WI38 (cell line): ENCODE data around the gene PREB.

Experiments
- H3K4me3 ChIP-seq: 2 replicates; pipeline ENCODE4 v1.5.1; 2011; ENCODE audit warnings: low read depth, mild to moderate bottlenecking, control low read depth, low read length
- TF ChIP-seq, protein P1 (sequence below): IDR thresholded peaks from 2 replicates; pipeline ENCODE4 v1.5.1; 2012; ENCODE audit warnings: low read depth, mild to moderate bottlenecking, control low read depth, low read length

Gene PREB

GRCh38 chr2:27160191-27160590, 25.8 kb upstream of the PREB start:
- no peak overlapping the region for H3K4me3 ChIP-seq

GRCh38 chr2:27159271-27159670, 24.8 kb upstream of the PREB start:
- no peak overlapping the region for H3K4me3 ChIP-seq
- TF ChIP-seq, protein P1, sequence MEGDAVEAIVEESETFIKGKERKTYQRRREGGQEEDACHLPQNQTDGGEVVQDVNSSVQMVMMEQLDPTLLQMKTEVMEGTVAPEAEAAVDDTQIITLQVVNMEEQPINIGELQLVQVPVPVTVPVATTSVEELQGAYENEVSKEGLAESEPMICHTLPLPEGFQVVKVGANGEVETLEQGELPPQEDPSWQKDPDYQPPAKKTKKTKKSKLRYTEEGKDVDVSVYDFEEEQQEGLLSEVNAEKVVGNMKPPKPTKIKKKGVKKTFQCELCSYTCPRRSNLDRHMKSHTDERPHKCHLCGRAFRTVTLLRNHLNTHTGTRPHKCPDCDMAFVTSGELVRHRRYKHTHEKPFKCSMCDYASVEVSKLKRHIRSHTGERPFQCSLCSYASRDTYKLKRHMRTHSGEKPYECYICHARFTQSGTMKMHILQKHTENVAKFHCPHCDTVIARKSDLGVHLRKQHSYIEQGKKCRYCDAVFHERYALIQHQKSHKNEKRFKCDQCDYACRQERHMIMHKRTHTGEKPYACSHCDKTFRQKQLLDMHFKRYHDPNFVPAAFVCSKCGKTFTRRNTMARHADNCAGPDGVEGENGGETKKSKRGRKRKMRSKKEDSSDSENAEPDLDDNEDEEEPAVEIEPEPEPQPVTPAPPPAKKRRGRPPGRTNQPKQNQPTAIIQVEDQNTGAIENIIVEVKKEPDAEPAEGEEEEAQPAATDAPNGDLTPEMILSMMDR, result no peak

More at GRCh38 chr2:27160191-27160590, 25.8 kb upstream of the PREB start:
- TF ChIP-seq, protein P1, result no peak

DNA sequence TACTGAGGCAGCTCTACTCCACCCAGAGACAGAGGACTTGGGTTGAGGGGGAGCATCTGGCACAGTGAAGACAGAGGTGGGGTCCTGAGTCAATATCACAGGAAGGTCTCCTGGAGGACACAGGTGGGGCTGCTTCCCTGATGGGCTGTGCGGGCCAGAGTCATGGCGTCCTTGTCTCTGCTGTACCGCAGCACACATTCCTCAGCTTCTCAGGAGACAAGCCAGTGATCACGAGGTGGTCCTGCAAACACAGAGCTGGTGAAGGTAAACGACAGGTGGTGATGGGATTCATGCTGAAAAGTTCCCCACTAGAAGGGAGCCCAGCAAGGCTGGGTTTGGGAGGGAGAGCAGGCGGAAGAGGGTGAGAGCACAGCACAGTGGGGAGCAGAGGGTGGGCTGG, 24.0 kb upstream of the PREB start:
- TF ChIP-seq, protein P1, result no peak
- no peak overlapping the region for H3K4me3 ChIP-seq

DNA sequence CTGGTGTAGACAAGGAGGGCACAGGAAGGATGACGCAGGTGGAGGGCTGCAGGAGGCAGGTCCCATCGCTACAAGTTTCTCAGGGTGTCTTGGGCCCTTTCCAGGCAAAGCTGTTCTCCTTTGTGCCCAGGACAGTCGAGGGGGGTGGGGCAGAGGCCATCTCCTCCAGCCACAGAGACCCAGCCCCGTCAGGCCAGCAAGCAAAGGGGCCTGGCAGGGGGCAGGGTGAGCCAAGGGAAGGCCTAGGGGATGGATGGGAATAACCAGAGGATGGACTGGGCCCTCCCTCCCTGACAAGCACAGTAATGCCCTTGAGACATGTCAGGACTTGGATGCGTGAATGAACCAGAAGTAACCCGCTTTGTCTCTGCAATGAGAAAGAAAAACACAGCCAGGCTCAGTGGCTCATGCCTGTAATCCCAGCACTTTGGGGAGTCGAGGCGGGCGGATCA, 20.7 kb upstream of the PREB start:
- no peak overlapping the region for H3K4me3 ChIP-seq
- TF ChIP-seq, protein P1, result no peak

DNA sequence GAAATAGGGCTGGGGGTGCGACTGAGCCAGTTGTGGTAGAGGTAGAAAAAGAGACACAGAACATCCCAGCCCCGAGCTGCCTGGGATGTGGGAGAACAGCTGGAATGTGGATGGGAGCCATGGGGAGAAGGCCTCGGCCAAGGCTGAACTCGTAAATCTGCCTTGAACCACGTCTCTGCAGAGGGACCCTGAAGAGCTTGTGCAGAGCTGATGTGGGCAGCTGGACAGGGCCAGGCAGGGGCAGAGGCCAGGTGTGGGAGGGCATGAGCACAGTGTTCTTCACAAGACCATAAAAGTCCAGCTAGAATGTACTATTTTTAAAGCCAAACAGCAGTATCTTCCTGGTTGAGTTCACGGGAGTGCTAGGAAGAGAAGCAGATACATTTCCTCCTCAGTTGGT, 20.1 kb upstream of the PREB start:
- TF ChIP-seq, protein P1, result no peak
- no peak overlapping the region for H3K4me3 ChIP-seq

- TF ChIP-seq, protein P1, result no peak
- no peak overlapping the region for H3K4me3 ChIP-seq
These were observed 18.5 kb upstream of the PREB start for GRCh38 chr2:27152796-27153464.

DNA sequence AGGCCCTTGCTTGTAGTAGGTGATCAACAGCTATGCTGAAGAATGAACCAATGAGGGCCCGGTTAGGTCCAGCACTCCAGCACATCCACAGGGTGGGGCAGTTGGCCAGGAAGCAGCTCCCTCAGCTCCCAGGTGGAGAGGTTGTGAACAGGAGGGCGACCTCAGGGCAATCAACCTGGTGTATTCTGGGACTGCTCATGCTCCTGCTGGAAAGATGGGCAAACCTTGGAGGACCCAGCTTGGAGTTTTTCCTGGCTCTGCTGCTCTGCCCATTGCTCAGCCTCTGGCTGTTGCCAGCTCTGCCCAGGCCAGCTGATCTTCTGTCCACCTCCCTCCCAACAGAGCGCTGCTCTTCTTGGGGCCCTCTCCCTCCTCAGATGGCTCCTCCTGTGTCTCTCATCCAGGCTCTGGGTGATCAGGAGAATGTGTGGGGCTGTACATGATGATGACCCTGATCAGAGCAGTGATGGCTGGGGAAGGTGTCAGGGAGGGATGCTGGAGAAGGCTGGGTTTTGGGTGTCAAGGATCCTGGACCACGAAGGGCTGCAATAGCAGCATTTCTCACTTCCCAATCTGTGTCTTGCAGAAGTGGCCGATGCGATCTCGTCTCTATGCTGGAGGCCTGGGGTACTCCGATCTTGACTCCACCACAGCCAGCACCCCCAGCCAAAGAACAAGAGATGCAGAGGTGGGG, 17.8 kb upstream of the PREB start:
- TF ChIP-seq, protein P1, result no peak
- H3K4me3 ChIP-seq, result no peak overlapping the region
